ENCODE data around the gene CSNK1G3.
"Not testable (repeated sequence)": the region's sequence is repeated elsewhere in the genome, so short reads cannot be mapped to it uniquely, and the experiment has no call there.

- TF ChIP-seq, protein P1, sequence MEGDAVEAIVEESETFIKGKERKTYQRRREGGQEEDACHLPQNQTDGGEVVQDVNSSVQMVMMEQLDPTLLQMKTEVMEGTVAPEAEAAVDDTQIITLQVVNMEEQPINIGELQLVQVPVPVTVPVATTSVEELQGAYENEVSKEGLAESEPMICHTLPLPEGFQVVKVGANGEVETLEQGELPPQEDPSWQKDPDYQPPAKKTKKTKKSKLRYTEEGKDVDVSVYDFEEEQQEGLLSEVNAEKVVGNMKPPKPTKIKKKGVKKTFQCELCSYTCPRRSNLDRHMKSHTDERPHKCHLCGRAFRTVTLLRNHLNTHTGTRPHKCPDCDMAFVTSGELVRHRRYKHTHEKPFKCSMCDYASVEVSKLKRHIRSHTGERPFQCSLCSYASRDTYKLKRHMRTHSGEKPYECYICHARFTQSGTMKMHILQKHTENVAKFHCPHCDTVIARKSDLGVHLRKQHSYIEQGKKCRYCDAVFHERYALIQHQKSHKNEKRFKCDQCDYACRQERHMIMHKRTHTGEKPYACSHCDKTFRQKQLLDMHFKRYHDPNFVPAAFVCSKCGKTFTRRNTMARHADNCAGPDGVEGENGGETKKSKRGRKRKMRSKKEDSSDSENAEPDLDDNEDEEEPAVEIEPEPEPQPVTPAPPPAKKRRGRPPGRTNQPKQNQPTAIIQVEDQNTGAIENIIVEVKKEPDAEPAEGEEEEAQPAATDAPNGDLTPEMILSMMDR (IDR thresholded peaks at IDR 0.05) = not testable (repeated sequence)
- TF ChIP-seq POLR2A (IDR thresholded peaks at IDR 0.05) = not testable (repeated sequence)
Measured at GRCh38 chr5:123637028-123637427, 125.1 kb downstream of the CSNK1G3 start.
